H1 (cell line): Measurements from ENCODE around the gene MPND. TPM values are rescaled to one million over a fixed set of nuclear protein-coding genes. Genes with fewer than 3 reads are reported as not detected.

Source experiments
- MAX ChIP-seq: IDR thresholded peaks from 2 replicates; pipeline ENCODE4 v1.6.1; 2012; ENCODE audit warnings: inconsistent platforms
- SP4 ChIP-seq: IDR thresholded peaks from 2 replicates; pipeline ENCODE4 v1.6.1; 2012; ENCODE audit warnings: low read length, inconsistent platforms
- polyA plus RNA-seq, 7 experiments: library from polyadenylated mRNA; depleted of rRNA in 3 of 7; stranded (reverse) in 5 of 7; unstranded in 2 of 7; fragments of >200 nt in 5 of 7; fragments of 200-250 nt in 2 of 7; gene quantifications; 1 replicate in 5 of 7; 2 replicates in 1 of 7; 4 replicates in 1 of 7; pipeline versions ENCODE4 v1.2.1 to v1.2.3, GENCODE V29; 2011 to 2013; ENCODE audit warnings: missing spikeins in 2 of 7, mixed read lengths in 2 of 7
- total RNA-seq: library from RNA; stranded (reverse); fragmentation: NEBNext Ultra II Directional; extraction: Animal tissue kit (Norgen Biotek cat#: 25700); gene quantifications from 2 replicates; pipeline ENCODE4 v1.2.1, GENCODE V29; 2021

MPND gene
- total and polyA plus RNA-seq, 2 of the 8 experiments (the other 6 are each of a cell fraction or from before 2014, with no cell fraction given): 22.9 to 27.7 TPM

- TF ChIP-seq MAX (no peak), SP4 (no peak)
- TF ChIP-seq, all 59 proteins: peak for 0
Measured at GRCh38 chr19:4358709-4359626, 15.6 kb downstream of the MPND start (continued).
